Stimulated activated CD4-positive, alpha-beta T cell treated with anti-CD3 and anti-CD28 coated beads, Interleukin-1b, Interleukin-23, amount 100 ng/mL, for 1 hour (primary cell): ENCODE measurements around the gene ARSB.

Source experiments
- DNase-seq, 2 donors: peaks; one replicate each; pipeline ENCODE4 v3.0.0-alpha.2; 2020; ENCODE audit warnings: low read depth in 2 of 2

ARSB gene

DNA sequence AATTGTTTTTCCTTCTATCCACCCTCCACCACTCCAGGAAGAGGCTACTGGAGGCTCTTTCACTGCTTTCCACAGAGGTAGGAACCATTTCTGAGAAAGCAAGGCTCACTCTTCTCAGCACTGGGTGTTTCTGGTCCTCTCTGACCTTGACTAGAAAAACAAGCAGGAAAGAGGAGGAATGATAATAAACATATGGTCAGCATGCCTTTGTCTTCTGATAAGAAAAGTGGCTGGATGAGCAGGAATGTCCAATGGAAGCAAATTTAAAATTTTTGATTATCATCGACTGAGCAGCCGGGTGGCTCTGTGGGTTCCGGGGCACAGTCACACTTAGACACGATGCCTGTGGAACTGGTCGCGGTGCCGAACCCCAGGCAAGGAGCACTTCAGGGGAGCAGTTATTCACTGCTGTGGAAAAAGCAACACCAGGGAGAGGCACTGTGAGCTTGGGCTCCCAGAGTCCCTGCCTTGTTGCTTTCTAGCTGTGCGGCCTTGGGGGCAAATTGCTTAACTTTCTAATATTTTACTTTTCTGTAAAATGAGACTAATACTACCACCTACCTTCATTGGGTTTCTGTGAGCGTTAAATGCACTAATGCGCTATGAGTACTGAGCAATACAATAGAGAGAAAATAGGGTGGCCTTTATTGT is 179.5 kb downstream of the ARSB start:
- no peak for DNase-seq

DNA sequence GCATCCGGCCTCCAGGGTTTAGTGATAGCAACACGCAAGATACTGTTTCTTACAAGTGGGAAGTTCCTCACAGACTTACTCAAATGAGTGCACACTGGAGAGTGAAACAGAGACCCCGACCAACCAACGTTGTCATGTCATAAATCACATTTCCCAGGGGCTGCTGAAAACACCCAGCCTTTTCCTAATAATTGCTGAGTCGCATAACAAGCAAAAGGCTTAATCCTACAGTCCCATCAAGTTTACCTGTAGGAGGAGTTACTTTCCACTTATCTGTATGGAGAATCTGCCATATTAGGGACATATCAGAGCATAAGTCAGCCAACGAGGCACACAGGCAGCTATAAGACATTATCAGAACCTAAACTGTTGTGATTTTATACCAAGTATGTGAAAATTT is 180.1 kb downstream of the ARSB start:
- DNase-seq, result no peak

DNA sequence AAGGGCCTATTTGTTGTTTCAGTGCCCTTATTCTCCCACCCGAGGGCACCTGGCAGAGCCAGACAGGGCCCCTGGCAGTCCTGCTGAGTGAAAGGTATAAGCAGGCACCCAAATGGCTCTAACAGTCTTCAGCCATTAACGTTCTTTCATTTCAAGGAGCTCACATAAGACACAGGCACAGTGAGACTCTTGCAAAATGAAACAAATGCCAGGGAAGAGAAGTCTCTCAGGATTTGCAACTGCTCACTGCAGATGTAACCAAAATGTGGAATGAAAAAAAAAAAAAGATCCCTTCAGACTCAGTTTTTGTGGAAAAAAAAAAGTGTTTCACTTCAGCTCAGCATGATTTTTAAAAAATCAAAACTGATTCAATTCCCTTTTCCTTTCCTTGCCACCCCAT is 181.2 kb downstream of the ARSB start:
- DNase-seq, result no peak

DNA sequence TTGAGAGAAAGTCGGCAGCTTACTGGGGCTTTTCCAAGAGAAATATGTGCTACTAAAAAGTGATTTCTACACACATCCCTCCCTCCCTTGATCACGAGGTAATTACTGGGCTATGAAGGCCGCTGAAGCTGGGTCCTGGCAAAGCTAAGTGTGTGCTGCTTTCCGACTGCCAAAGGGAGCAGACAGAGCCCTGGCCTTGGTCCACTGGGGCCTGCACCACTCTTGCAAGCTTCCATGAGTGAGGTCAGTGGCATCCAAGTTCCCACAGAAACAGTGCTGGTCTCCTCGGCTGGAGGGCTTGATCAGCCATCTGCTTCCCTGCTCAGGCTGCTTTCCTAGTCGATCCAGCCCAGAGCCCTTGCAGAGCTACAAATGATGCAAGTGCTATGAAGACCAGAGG is 181.8 kb downstream of the ARSB start:
- no peak for DNase-seq

DNA sequence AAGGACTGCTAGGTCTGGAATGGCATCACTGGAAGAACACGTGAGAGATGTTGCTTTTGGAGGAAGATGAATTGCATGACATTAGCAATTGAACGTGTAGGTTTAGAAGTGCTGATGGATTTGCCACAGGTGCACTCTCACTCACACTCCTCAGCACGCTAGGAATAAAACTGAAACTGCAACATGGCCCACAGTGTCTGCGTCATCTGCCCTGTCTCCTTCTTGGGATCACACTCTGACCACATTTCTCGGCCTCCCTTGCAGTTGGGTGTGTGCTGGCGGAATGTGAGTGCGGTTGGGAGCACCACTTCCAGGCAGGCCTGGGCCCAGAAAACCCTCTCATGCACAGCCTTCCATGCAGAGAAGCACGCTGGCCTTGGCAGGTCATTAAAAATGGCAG is 183.7 kb downstream of the ARSB start:
- no peak for DNase-seq

DNA sequence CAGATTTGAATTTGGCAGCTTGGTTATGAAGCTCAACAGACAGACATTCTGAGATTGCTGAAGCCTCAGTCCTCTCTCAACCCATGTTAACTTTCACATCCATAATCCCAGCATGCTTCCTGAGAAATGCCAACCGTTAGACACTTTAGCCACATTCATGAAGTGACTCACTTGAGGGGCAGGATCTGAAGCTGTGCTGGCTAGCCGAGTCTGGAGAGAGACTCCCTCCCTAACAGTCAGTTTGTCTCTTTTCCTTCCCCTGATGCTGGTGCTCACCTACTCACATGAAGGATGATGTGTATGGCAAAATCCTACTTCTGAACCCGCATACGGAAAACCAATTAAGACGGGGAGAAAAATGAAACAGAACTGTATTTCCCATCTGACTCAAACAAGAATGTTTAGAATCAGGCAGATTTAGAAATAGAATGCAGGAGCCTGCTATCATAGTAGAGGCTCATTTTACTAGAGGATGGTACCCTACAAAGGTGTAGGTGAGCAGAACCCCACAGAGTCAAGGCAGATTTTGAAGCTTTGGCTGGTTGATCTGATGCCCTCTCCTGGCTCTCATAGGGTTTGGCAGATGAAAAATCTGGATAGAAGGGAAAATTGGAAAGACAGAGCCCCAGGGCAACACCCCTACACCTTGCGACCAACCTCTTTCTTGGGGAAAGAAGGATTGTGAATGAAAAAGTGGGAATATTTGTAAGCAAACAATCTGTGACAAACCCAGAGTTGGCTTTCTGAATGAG is 185.7 kb downstream of the ARSB start:
- DNase-seq, result no peak

DNA sequence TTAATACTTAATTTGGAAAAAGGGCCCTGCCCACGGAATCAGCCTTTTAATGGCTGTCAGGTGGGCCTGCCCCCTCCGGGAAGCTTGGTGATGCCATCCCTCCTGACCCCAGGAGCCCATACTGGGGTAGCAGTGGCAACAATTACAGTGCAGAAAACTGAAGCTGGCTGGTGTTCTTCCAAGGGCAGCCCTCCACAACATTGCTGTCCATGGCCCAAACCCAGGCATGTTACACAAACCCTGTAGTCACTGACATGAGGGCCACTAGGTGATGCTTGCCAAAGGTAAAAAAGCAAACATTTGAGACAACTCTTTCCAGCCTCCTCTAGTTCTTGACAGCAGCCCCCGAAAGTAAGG is 186.5 kb downstream of the ARSB start:
- DNase-seq, result no peak

DNA sequence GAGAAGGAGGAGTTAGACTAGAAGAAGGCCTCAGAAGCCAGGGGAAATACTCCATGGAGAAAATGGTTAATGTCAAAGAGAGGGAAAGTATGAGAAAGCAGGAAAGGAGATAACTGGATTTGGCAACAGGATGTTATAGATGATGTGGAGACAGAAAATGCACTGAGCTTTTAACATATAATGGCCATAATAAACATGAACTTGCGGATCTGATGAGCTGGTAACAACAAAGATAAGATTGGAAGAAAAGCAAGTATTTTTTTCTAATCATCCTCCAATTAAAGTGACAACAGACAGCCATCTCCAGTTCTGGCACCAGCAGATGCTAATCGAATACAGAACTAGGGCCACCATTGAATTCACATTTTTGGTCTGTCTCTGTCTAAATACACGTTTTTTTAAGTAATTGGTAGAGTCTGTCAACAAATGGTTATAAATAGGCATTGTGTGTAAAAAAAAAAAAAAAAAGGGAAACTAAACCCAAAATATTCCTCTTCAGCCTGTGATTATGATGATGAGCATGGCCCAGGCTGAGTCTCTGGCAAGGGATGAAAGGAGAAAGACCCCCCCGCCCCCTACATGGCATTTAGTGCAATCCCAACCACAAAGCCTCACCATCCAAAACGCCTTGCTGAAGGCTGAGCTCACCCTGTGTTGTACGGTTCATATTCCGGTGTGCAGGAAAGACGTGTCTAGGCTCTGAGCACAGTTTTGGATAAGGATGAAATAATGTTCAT is 187.0 kb downstream of the ARSB start:
- no peak for DNase-seq

DNA sequence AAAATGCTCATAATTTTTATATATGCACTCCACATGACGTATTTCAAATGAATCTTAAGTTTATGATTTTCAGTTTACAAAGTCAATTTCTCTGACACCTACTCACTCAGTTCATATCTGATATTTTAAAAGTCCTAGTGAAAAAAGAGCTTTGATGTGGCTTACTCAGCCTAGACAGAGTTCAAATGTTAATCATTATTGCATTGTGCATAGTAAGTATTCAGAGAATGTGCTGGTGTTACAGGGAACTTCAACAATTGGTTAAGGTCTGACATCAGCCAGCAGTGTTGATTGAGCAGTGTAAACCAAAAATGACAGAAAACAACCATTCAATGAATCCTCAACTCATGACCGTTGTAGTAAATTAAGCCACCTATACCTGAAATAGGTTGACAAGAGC is 189.4 kb downstream of the ARSB start:
- DNase-seq, result no peak

DNA sequence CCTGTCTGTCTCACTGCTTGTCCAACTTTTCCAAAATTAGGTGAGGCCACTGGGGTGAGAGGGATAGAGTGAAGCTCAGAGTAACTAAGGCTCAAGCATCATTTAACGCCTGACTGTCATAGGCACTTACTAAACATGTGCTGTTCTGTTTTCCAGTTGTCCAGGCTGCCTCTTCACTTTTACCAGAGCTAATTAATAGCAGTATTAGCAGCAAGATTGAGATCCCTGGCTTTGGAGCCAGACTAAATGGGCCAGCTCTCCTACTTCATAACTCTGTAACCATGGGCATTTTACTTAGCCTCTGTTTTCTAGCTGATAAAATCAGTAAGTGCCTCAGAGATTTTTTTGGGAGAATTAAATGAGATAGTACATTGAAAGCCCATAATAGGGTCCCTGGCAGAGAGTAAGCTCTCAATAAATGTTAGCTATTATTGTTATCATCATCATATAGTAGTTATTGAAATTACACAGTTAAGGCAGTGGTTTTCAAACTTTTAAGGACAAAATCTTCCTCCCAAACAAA is 190.4 kb downstream of the ARSB start:
- no peak for DNase-seq

DNA sequence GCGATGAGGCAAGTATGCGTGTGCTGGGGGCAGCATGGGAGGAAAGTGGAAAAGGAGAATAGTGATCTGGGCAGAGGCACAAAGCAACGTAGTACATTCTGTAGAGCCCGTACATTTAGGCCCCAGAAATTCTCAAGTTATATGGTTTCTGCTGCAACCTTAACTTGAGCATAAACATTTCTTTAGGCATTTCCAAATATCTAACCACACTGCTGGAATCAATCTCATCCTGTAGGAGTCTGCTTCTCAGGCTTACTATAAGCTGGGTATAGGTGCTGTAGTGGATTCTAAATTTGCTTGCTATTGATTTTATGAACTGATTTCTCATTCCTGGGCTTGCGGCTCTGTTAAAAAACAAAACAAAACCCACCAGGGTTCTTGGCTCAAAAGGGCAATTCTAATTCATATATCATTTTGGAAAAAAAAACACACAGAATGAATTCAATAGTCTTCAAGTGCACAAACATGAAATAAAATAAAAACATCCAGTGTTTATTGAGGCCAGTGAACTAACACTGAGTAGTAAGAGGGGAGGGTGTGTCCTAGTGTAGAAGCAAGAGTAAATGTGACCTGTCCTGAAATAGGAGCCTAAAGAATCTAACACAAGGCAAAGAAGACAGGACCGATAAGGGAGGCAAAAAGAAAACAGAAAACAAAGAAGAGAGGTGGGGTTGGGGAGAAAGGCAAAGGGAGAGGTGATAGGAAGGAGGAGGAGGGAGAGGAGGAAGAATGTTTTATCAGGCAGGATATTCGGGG is 191.0 kb downstream of the ARSB start:
- DNase-seq, result no peak

DNA sequence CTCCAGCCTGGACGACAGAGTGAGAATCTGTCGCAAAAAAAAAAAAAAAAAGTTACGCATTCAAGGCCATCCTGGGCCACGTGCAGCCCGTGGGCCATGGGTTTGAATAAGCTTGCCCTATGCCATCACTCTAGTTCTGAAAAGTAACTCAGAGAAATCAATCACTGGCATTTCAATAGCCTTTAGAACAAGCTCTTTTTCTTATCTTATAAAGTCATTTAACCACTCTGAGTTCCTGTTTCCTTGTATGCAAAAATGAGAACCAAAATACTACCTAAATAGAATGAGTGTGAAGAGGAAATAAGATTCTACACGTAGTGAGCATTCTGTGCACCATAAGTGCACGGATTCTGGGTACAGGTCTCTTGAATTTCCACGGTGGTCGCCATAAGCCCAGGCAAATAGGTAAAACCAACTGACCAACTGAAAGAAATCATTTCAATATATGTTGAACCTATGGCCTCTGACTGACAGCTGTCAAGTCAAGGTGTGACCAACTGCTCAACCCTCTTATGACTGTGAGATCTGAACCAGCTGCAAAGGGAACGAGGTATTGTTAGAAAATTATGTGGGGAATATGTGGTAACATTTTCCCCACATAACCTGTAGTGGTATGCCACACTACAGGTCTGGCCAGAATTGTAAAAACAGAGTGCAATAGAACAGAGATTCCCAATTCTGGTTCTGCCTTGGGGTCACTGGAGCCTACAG is 192.6 kb downstream of the ARSB start:
- DNase-seq, result no peak

DNA sequence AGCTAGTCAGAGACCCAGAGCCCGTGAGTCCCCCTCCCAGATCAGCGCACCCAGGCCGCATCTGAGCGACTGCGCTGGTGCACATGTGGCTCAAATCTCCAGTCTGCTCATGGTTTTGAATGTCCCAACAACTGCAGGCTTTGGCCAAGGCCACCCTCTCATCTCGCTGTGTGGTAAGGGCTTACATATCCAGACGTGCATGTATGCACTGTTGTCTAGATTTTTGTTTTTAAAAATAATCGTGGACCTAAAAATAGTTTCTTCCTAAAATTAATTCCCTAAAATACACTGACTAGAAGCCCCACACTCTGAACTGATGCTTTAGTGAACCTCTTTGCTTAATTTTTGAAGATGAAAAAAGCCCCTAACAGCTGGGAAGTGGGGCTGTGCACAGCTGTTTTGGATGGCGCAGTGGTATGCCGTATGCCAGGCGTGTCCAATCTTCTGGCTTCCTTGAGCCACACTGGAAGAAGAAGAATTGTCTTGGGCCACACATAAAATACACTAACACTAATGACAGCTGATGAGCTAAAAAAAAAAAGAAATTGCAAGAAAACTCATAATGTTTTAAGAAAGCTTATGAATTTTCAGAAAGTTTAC is 193.5 kb downstream of the ARSB start:
- no peak for DNase-seq

DNA sequence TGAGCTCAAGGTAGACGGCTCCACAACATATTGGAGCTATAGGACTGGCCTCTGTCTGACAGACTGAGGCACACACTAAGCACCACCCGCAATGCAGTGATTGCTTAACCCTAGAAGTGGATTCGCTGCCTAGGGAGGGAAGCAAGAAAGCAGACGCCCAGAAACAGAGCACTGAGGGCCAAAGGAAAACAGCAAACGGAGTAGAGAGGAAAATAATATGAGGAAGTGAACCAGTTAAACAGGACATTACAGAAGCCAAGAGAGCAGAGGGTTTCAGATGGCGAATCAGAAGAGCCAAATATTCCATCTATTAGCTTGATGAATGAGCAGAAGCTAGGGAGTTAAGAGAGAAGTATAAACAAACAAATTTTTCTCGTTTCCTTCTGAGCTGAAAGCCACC is 197.3 kb downstream of the ARSB start:
- no peak for DNase-seq

DNA sequence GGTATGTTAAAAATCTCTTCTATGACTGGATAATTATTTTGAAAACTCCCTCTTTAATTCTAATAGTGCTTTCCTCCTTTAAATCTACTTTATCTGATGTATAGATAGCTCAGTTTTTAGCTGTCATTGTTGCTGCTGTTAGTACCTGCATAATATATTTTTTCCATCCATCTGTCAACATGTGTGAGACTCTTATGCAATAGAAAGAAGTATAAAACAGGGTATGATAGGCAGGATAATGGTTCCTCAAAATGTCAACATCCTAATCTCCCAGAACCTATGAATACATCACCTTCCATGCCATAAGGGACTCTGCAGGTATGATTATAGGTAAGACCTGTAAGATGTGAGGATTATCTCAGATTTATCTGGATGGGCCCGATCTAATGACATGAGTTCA is 199.7 kb downstream of the ARSB start:
- DNase-seq, result no peak

DNA sequence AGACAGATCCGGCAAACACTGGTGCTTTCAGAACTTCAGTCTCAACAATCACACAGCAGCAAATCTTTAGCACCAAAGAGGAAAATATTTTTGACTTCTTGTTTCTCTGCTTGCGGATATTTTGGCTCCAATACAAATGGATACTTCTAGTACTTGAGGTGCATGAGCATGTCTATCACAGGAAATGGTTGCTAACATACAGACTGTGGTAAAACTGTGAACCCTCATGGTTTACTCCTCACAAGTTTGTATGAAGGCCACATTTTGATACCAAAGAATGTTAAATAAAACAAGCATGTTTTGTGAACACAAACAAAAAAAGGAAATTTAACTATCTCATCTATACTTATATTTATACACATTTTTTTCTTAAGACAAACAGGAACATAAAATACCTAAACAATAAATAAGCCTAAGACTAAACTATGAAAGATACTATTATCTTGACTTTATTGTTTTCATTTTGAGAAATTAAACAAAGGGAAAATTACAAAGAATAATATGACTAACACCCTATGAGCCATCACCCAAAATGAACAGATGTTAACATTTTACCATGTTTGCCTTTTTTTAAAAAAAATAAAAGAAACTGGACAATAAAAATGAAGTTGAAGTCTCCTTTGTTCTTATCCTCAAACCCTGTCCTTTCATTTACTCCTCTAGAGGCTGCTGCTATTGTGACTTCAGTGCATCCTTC is 201.5 kb downstream of the ARSB start:
- DNase-seq, result no peak

DNA sequence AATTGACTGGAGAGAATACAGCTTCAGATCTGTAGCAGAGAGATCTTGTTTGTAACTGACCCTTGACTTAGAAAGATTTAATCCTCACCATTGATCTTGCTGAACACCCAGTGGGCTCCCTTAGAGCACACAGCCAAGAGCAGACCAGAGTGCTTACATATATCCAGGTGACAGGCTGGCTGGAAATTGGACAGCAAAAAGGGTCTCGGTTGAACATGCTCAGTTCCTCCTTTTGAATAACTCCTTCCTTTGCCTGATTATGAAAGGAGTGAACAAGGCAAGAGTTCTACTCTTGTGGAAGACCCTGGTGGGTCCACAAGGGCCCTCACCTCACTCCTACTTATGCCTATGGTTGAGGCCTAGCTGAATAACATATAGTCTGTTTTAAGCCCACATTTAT is 202.4 kb downstream of the ARSB start:
- no peak for DNase-seq

DNA sequence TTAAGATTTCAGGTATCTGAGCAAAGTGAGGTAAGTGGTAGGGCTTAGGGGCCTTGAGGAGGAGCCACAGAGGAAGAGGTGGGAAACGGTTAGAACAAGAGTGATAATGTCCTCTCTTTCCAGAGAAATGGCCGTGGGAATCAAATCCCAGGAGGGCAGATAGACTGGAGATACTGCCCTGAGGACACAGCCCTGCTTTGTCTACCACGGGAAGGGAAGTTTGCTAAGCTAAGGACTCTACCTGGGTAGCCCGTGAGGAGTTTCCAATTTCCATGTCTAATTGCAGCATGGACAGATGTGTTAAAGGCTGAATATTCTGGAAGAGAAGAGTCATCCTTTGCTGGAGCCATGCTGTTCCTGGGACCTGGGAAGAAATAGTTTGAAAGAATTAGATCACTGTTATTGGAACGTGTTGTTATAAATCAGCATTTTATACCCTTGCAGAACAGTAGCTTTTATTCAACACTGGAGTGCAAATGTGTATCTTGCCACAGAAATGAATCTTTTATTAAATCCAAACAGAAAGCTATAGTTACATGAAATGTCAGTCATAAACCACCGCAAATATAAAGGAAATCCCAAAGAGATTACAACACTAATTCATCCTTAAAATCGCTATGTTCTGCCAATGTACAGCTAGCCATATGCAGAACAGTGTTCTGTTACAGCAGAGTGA is 203.4 kb downstream of the ARSB start:
- no peak for DNase-seq

DNA sequence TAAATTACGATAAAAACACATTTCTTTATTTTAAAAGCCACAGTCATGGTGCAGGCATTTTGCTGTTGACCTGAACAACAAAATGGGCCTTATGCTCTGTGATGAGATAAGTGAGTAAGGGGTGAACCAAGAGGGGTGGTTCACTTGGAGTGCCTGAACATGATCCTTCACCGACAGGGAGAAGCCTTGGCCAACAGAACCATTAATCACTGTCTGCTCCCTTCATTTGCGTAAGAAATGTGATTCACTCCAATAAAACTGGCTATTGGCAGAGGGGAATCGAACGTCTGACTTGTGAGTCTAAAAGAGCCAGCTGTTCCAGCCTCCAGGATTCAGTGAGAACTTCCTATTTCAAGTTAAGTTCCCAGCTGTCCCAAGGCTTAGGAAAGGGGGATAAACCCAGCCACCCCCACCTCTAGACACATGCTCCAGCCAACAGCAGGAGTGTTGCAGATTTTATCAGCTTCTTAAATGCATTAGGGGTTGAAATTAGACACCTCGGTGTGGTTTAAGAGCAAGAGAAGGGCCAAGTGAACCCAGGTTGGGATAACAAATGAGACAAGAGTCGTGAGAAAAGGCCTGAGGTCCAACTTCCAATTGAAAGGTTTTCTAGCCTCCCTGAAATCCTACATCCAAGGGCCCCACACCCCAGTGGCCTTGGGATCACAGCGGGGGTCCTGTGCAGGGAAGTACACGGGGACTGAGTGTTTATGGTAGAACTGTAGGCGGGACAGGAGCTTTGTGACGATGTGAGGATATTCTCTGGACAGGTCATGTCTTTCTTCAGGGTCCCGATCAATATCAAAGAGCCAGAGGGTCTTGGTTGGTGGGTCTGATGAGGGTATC is 205.1 kb downstream of the ARSB start:
- DNase-seq, result no peak
